Measurements from ENCODE around the gene ENHO.

DNA sequence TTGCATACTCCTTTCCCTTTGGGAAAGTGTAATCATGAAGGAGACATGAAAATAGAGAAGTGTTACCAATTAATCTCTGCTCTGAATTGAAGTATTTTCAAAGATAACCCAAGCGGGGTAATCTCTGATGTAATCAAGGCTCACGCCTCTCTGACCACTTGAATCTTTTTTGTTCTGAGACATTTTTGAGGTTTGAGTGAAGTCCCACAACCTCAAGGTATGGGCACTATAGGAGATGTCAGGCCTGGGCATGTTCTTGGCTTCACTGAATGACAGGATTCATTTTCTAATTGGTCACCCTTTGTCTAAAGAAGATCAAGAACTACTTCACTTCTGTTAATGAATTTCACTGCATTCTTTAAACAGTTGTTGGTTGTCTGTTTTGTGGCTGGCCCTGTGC is 23.7 kb downstream of the ENHO start:
- TF ChIP-seq CTCF (IDR thresholded peaks at IDR 0.05) (no peak), POLR2A (IDR thresholded peaks at IDR 0.05) (no peak), POLR2AphosphoS5 (IDR thresholded peaks at IDR 0.05) (no peak), EP300 (IDR thresholded peaks at IDR 0.05) (no peak)

All from upper lobe of left lung (tissue), 4 donors.